Fibroblast of mammary gland (primary cell): ENCODE data around the gene CPEB4.

Experiments
- DNase-seq: peaks from one replicate; pipeline ENCODE4 v3.0.0-alpha.2; 2010; ENCODE audit warnings: low read depth
- H3K4me3 ChIP-seq: 2 replicates; pipeline ENCODE4 v1.5.1; 2011; ENCODE audit warnings: low read depth, mild to moderate bottlenecking, low read length, moderate library complexity; ENCODE audit not compliant: control insufficient read depth
- CTCF ChIP-seq: conservative IDR thresholded peaks from 2 replicates; pipeline ENCODE4 v1.5.1; 2011; ENCODE audit warnings: low read depth, low read length, inconsistent platforms; ENCODE audit not compliant: control insufficient read depth, insufficient read depth

The CPEB4 gene

DNA sequence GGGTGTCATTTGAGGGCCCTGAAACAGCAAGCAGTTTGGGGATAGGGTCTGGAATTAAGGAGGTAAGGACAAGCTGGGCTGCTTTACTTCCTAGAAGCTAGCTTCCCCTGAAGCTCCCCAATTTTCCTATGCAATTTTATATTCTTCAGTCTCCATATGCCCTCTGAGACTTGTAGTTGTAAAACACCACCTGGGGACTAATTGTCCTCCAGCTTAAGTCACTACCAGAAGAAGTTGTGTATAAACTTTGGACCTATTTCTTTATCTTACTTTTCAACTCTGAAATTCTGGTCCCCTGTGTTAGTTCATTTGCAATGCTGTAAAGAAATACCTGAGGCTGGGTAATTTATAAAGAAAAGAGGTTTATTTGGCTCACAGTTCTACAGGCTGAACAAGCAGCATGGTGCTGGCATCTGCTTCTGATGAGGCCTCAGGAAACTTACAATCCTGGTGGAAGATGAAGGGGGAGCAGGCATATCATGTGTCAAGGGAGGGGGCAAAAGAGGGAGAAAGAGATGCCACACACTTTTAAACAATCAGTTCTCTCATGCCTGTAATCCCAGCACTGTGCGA is 41.1 kb upstream of the CPEB4 start:
- DNase-seq, result no peak
- H3K4me3 ChIP-seq, result no peak overlapping the region
- no peak for TF ChIP-seq CTCF

DNA sequence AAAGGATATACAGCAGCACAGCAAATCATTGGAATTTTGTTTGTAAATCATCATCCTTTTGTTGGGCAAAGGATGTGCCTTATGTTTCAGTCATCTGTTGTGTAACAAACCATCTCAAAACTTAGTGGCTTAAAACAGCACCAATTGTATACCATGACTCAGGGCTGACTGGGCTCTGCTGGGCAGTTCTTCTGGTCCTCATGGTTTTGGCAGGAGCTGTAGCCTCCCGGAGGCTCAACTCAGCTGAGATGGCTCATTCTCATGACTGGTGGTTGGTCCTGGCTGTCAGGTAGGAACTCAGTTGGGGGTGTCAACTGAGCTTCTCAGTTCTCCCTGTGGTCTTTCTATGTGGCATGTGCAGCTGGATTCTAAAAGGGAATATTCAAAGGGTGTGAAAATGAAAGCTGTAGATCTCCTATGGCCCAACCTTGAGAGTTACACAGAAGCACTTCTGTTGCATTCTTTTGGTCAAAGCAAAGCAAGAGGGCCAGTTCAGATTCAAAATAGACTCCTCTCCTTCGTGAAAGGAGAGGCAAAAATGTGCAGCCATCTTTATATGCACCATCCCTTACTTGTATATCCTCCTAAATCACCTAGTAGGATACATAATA is 39.1 kb upstream of the CPEB4 start:
- no peak overlapping the region for H3K4me3 ChIP-seq
- peak; percentile 39 for DNase-seq
- no peak for TF ChIP-seq CTCF

- TF ChIP-seq CTCF, result no peak
- H3K4me3 ChIP-seq, result no peak overlapping the region
- no peak for DNase-seq
These were observed 38.2 kb upstream of the CPEB4 start for GRCh38 chr5:173849908-173850307.

DNA sequence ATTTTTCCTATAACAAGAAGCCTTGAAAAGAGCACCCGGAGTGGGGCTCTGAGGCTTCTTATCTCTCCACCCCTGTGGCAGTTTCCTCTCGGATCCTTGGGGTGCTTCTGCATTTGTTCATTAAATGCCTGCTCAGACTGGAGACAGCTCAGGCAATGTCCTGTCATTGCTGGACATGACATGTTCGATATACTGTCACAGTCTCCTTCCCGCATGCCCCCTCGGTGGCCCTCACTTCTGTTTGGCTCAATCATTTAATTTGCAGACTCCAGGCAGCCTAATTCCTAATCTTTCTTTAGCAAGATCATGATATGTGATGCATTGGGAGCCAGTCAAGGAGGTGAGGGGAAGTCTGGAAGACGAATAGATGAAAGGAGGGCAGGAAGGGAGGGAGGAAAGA is 37.5 kb upstream of the CPEB4 start:
- no peak for TF ChIP-seq CTCF
- H3K4me3 ChIP-seq, result no peak overlapping the region
- no peak for DNase-seq

GRCh38 chr5:173851595-173852243 is 36.4 kb upstream of the CPEB4 start:
- H3K4me3 ChIP-seq, result no peak overlapping the region
- DNase-seq, result no peak
- no peak for TF ChIP-seq CTCF

DNA sequence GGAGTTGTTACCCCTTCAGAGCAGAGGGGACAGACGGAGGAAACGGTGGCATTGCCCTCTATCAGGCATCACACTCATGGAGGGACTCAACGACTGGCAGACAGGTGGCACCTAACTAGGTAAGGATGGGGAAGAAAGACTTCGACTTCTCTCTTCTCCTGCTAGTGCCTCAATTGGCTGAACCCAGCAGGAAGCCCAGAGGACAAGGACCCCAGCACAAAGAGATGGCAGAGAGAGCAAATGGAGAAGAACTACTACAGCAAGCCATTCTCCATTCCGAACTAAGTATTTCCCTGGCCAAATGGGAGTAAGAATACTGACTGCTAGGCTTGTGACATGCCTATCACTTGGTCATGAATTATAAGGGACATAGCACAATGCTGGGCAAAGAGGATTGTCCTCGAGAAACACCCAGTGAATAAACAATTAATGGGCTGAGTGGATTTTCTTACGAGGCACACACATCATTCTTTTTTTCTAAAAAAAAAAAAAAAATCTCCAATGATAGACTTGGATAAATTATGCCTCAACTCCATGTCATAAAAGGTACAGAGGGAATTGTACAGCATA is 35.3 kb upstream of the CPEB4 start:
- H3K4me3 ChIP-seq, result no peak overlapping the region
- no peak for TF ChIP-seq CTCF
- DNase-seq, result no peak
